ENCODE results near the gene CLDN9. TPM values are rescaled to one million over a fixed set of nuclear protein-coding genes. Genes with fewer than 3 reads are reported as not detected.

Gene CLDN9
- total RNA-seq, 1 donor from 2014 or later: 0.39 TPM

DNA sequence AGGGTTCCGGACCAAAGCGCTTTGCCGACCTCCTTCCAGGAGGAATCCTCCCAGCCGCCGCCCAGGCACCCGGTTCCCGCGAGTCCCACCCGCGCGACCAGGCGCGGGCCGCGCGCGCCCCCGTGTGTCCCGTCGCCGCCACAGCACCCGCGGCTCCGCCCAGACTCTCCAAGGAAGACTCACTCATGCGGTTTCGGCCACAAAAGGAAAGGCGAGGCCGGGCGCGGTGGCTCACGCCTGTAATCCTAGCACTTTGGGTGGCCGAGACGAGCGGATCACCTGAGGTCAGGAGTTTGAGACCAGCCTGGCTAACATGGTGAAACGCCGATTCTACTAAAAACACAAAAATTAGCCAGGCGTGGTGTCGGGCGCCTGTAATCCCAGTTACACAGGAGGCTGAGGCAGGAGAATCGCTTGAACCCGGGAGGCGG lies 29.0 kb upstream of the CLDN9 start:
- peaks cover 6% of the 10 kb centered on the region for H3K27me3 Mint-ChIP-seq (ENCODE audit: unreplicated experiment)
- H3K4me1 Mint-ChIP-seq (ENCODE audit: low read depth, unreplicated experiment): peaks cover 5% of the 10 kb centered on the region
- peak; percentile 91 for DNase-seq
- peaks cover 3% of the 10 kb centered on the region for H3K9me3 Mint-ChIP-seq (ENCODE audit: unreplicated experiment)
- TF ChIP-seq, protein P1, sequence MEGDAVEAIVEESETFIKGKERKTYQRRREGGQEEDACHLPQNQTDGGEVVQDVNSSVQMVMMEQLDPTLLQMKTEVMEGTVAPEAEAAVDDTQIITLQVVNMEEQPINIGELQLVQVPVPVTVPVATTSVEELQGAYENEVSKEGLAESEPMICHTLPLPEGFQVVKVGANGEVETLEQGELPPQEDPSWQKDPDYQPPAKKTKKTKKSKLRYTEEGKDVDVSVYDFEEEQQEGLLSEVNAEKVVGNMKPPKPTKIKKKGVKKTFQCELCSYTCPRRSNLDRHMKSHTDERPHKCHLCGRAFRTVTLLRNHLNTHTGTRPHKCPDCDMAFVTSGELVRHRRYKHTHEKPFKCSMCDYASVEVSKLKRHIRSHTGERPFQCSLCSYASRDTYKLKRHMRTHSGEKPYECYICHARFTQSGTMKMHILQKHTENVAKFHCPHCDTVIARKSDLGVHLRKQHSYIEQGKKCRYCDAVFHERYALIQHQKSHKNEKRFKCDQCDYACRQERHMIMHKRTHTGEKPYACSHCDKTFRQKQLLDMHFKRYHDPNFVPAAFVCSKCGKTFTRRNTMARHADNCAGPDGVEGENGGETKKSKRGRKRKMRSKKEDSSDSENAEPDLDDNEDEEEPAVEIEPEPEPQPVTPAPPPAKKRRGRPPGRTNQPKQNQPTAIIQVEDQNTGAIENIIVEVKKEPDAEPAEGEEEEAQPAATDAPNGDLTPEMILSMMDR (IDR thresholded peaks at IDR 0.05; ENCODE audit: partially characterized antibody, unreplicated experiment): peak; percentile 93
- H3K27ac Mint-ChIP-seq (ENCODE audit: unreplicated experiment): no peak overlapping the region
- H3K36me3 Mint-ChIP-seq (ENCODE audit: unreplicated experiment): no peaks in the 10 kb centered on the region
- no peak overlapping the region for H3K4me3 Mint-ChIP-seq (ENCODE audit: unreplicated experiment)

- Mint-ChIP-seq H3K36me3 (ENCODE audit: unreplicated experiment) (no peaks in the 10 kb centered on the region), H3K9me3 (ENCODE audit: unreplicated experiment) (peaks cover 3% of the 10 kb centered on the region), H3K4me1 (ENCODE audit: low read depth, unreplicated experiment) (peaks cover 5% of the 10 kb centered on the region), H3K4me3 (ENCODE audit: unreplicated experiment) (no peak overlapping the region), H3K27ac (ENCODE audit: unreplicated experiment) (no peak overlapping the region), H3K27me3 (ENCODE audit: unreplicated experiment) (peaks cover 6% of the 10 kb centered on the region)
- TF ChIP-seq, protein P1 (IDR thresholded peaks at IDR 0.05; ENCODE audit: partially characterized antibody, unreplicated experiment): no peak
- DNase-seq: no peak
These were observed 27.3 kb upstream of the CLDN9 start for GRCh38 chr16:2985462-2985861.

GRCh38 chr16:2985893-2986355 lies 26.8 kb upstream of the CLDN9 start:
- Mint-ChIP-seq H3K9me3 (ENCODE audit: unreplicated experiment) (peaks cover 3% of the 10 kb centered on the region), H3K4me3 (ENCODE audit: unreplicated experiment) (no peak overlapping the region), H3K27ac (ENCODE audit: unreplicated experiment) (no peak overlapping the region), H3K27me3 (ENCODE audit: unreplicated experiment) (peaks cover 6% of the 10 kb centered on the region), H3K4me1 (ENCODE audit: low read depth, unreplicated experiment) (peaks cover 5% of the 10 kb centered on the region), H3K36me3 (ENCODE audit: unreplicated experiment) (no peaks in the 10 kb centered on the region)
- TF ChIP-seq, protein P1 (IDR thresholded peaks at IDR 0.05; ENCODE audit: partially characterized antibody, unreplicated experiment): no peak
- DNase-seq: no peak

GRCh38 chr16:2986623-2987188 lies 26.0 kb upstream of the CLDN9 start:
- H3K4me1 Mint-ChIP-seq (ENCODE audit: low read depth, unreplicated experiment): peaks cover under 1% of the 10 kb centered on the region
- H3K9me3 Mint-ChIP-seq (ENCODE audit: unreplicated experiment): peaks cover 3% of the 10 kb centered on the region
- TF ChIP-seq, protein P1 (IDR thresholded peaks at IDR 0.05; ENCODE audit: partially characterized antibody, unreplicated experiment): no peak
- H3K27ac Mint-ChIP-seq (ENCODE audit: unreplicated experiment): no peak overlapping the region
- H3K36me3 Mint-ChIP-seq (ENCODE audit: unreplicated experiment): no peaks in the 10 kb centered on the region
- DNase-seq: no peak
- peaks cover 4% of the 10 kb centered on the region for H3K27me3 Mint-ChIP-seq (ENCODE audit: unreplicated experiment)
- H3K4me3 Mint-ChIP-seq (ENCODE audit: unreplicated experiment): no peak overlapping the region

DNA sequence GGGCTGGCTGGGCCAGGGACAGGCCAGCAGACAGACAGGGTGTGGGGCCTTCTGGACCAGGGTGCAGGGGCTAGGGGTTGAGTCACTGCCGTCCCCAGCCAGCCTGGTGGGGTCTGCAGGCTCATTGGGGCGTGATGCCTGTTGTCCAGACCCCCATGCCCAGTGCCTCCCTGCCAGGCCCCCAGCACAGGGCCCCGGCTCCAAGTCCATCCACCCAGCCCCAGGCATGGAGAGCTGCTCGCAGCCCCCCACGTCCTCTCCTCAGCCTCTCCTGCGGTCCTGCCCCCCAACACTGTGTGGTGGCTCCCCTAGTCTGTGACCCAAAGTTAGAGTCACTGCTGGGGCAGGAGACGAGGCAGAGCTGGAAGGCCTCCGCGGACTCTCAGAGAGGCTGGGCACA lies 25.4 kb upstream of the CLDN9 start:
- no peaks in the 10 kb centered on the region for H3K4me1 Mint-ChIP-seq (ENCODE audit: low read depth, unreplicated experiment)
- no peak overlapping the region for H3K27ac Mint-ChIP-seq (ENCODE audit: unreplicated experiment)
- no peaks in the 10 kb centered on the region for H3K36me3 Mint-ChIP-seq (ENCODE audit: unreplicated experiment)
- peaks cover 3% of the 10 kb centered on the region for H3K9me3 Mint-ChIP-seq (ENCODE audit: unreplicated experiment)
- H3K27me3 Mint-ChIP-seq (ENCODE audit: unreplicated experiment): peaks cover 4% of the 10 kb centered on the region
- TF ChIP-seq, protein P1 (IDR thresholded peaks at IDR 0.05; ENCODE audit: partially characterized antibody, unreplicated experiment): no peak
- no peak overlapping the region for H3K4me3 Mint-ChIP-seq (ENCODE audit: unreplicated experiment)
- no peak for DNase-seq

Measured in glutamatergic neuron (in vitro differentiated cells).